Measurements from ENCODE around the gene FAM13A. TPM values are rescaled to one million over a fixed set of nuclear protein-coding genes. Genes with fewer than 3 reads are reported as not detected.

FAM13A gene
- total RNA-seq, 1 donor from 2014 or later, result 52.2 TPM

DNA sequence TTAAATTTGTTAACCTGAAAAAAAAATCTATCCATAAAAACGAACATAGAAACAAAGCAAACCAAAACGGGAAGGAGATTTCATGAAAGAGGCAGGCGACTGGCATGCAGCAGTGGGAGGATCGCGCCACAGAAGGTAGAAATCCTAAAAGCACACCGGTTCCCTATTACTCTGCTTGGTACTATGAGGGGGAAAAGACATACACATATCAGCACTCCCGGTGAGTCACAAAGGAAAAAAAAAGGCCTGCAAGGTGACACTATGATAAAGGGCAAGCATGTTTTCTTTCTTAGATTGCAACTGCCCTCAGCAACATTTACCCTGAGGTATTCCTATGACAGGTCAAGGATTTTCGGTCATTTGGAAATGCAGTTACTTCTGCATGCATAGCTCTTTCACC lies 298.7 kb downstream of the FAM13A start:
- no peak for FAIRE-seq
- no peak for DNase-seq (ENCODE audit: low spot score in 2 of 2)

DNA sequence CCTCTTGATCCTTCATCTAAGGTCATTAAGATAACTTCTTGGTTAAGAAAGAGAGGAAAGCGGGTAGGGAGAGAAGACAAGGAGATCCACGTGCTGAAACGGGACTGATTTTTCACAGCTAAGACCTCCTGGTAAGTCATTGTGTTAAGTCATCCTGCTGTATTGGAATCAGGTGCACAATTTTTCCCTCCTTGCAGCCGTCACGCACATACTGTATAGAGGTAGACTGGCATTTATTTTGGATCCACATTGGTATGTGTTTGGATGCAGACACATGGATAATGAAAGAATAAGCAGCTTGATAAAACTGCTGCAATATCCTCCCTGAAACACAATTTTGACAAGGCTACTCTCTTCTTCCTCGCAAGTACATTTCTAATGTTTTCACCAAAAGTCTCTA lies 299.2 kb downstream of the FAM13A start:
- DNase-seq (ENCODE audit: low spot score in 2 of 2), result no peak
- no peak for FAIRE-seq

DNA sequence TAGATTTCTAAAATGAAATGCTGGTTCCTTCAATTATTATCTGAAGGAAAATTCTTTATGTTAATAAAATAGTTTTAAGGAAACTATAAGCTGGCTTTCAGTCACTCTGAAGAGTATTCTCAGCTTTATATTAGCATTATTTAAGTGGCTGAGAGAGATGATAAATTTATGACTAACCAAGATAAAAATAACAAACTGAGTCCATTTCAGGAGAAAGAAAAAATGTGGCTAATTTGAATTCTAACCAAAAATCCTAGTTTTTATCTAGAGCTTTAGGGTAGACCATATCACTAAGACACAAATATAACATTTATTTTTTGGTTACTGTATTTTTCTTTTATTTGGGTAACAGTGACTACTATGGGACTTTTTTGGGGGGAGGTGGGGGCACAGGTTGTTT lies 299.9 kb downstream of the FAM13A start:
- no peak for FAIRE-seq

DNA sequence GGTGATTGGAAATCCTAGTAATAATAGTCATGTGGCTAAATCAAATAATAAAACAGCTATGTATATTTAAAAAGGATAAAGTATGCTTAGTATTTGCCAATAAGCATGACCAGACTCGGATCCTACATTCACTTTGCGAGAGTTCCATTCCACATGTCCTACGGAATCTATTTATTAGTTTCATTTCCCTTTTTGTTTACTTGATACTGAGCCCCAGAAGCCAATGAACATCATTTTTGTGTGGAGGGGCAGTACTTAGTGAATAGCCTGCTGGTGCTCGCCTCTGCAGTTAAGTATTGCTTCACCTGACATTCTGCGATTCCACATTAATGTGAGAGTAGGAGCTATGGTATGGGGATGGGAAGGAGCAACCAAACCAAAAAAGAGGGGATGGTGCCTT lies 300.8 kb downstream of the FAM13A start:
- FAIRE-seq (no peak), DNase-seq (ENCODE audit: low spot score in 2 of 2) (no peak)

More for the DNA sequence above, 299.9 kb downstream of the FAM13A start:
- DNase-seq (ENCODE audit: low spot score in 2 of 2), result no peak

DNA sequence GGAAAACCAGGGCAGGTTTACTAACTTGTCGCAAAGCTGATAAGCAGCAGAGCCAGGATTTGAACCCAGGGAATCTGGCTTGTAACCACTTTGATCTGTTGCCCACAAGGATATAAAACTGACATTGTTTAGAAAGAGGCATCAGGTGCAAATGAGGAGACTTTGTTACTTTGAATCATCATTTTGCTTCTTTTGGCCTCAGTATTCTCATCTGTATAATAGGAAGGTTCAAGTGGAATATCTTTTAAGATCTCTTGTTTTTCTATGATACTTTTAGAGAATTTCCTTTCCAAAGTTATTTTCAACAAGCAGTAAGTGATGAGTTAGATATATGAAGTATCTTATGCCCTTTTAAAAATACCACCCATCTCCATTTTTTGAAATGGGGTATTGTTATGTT lies 301.5 kb downstream of the FAM13A start:
- DNase-seq (ENCODE audit: low spot score in 2 of 2) (no peak), FAIRE-seq (no peak)

DNA sequence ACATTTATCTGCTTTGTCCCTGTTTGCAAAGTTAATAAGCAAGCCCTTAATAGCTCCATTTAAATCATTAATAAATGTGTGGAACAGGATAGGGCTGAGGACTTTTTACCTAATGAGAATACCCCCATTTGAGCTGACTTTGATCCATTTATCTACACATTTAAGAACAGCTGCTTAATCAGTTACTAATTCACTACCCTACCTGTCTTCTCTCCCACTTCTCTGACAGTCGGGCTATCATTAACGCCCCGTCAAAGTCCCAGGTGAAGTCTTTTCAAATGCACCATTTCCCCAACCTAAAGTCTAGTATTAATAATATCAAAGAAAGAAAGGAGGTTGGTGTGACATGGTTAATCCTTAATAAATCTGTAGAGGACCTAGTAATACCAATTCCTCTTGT lies 302.2 kb downstream of the FAM13A start:
- FAIRE-seq (no peak), DNase-seq (ENCODE audit: low spot score in 2 of 2) (no peak)

DNA sequence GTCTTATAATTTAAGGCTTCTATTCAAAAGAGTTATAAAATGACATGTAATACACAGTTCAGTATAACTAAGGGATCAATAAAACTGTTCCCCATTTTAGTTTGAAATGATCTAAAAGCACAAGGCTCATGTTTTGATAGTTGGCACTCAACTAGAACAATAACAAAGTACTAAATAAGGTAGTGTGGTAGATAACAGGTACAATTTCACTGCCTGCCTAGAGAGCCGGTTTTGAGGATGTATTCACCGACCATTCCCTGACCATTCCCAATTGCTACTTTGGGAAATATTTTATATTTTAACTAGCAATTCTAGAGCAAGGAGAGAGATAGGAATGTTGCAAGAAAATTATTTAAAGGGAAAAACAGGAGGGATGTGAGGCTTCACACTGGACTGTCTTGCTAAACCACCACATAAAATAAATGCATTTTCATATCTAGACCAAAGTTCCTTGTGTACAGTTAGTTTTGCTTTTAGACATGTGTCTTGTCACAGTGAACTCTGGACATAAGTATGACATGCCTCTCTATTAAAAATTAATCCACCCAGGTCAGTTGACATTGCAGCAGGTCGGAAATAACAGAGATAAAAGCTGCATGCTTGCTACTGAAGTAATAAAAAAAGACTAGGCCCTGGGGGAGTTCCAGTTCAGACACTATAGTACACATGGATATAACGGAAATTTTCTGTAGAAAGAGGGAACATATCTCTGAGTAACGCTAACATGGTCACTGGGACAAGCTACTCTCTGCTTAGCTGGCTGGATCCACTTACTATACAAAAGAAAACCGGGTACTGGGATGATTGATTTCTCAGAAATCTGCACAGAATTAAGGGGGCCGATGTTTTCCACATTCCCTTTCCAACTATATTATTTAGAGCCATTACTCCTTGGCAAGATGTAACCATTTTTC lies 303.1 kb downstream of the FAM13A start:
- FAIRE-seq (no peak), DNase-seq (ENCODE audit: low spot score in 2 of 2) (no peak)

DNA sequence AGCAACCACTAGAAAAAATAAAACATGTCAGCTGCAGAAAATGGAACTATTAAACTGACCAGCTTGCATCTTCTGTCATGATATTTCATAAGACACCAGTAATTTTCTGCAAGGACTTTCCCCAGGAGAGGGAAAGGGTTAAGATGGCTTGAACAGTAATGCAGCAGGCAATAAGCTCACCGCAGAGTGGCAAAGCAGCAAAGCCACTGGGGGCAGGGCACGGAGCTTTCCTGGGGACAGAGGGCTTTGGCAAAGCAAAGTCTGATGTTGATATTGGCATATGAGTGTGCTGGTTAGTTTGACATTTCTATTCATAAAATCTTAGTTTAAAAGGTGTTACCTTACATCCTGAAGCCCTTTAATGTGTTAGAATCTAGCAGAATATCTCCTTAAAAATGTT lies 304.2 kb downstream of the FAM13A start:
- DNase-seq (ENCODE audit: low spot score in 2 of 2), result no peak
- no peak for FAIRE-seq

DNA sequence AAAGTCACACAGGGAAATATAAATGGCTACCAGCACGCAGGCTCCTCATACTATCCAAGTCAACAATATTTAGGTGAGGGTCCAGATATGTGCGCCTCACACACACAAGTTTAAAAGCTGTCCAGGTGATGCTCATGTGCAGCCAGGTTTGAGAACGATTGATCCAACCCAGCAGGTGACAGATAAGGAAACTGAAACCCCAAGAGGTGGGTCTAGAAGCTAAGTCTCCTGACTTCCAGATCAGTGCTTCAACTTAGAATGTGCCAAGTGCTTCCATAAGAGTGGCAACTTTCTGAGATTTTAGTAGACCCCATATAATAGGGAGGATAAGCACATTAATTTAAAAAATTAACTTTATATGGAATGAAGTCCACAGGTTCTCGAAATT lies 304.9 kb downstream of the FAM13A start:
- FAIRE-seq (no peak), DNase-seq (ENCODE audit: low spot score in 2 of 2) (no peak)

DNA sequence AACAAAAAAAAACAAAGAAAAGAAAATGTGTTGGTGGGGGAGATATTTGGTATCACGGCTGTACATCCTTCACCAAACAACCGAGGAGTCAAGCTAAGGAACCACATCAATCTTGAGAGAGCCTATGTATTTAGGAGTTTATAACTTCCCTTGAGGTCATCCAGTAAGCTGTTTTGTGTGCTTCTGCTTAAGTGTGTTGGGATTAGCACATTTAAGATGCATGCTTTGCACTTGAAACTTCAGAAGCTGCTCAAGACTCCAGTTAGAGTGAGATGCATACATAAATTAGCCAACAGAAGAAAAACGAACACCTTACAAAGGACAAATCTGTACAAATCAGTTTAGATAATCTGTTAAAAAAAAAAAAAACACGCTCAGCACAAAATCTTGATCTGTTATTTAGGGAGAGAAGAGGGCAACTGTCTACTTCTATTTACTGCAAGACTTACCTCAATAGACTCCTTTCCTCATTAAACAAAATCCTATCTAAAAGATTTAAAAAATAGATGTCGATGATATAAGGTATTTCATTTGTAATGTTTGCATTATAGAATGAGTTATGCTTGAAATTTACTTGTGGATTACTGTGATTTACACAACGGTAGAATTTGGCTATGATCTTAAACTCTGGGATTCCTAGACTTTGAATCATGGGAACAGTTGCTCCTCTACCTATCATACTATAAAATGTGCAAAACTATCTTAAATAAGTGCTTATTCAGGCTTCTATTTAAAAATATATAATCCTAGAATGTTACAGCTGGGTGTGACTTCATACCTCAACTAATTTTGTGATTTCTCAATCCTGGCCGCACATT lies 305.5 kb downstream of the FAM13A start:
- DNase-seq (ENCODE audit: low spot score in 2 of 2), result no peak
- FAIRE-seq, result no peak

DNA sequence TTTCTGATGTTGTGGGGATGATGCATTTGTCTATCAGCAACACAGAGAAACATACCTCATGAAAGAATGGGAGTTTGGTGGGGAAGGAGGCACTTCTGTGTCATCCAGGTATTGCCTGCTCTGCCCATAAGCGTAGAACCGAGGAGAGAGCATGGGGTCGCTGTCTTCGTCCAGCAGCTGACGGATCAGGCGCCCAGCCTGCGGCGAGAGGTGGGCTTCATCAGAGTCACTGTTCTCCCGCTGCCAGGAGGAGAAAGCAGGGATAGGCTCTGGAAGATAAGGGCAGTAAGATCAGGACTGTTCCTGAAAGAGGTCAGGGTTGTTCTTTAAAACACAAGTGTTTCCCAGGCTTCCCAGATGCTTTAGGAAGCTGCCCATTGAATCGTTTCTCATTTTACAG lies 306.6 kb downstream of the FAM13A start:
- DNase-seq (ENCODE audit: low spot score in 2 of 2) (no peak), FAIRE-seq (no peak)

DNA sequence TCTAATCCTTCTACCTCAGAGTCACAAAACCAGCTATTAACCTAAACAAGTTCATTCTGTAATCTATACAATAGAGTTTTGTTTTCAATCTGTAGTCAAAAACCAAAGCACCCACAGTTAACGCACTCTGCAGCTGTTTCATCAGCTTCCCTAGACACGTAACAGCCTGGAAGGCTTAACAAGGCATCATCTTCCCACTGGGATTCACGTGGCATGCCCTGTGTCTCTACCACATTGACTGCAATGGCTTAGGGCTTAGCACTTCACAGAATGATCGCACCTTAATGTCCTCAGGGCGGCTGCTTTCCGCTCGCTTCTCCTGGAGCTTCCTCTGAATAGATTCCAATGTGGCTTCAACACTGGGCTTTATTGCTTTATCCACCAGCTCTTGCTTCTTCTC lies 309.6 kb downstream of the FAM13A start:
- FAIRE-seq (no peak), DNase-seq (ENCODE audit: low spot score in 2 of 2) (no peak)

DNA sequence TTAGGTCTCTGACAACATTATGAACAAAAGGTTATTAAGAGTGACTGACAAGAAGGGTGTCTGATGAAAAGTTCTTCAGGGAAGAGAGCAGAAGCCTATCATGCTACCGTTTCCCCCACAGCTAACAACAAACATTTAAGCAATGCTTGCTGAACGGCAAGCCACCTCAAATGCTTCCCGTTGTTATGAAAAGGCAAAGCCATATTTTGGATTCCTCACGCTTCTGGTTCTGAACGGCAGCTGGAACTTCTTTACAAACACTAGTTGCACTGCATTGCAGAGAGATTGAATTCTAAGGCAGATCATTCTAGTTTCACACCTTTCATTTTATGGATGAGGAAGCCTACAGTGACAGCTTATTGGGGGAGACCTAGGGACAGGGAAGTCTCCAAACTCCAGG lies 310.8 kb downstream of the FAM13A start:
- no peak for DNase-seq (ENCODE audit: low spot score in 2 of 2)
- FAIRE-seq, result no peak

DNA sequence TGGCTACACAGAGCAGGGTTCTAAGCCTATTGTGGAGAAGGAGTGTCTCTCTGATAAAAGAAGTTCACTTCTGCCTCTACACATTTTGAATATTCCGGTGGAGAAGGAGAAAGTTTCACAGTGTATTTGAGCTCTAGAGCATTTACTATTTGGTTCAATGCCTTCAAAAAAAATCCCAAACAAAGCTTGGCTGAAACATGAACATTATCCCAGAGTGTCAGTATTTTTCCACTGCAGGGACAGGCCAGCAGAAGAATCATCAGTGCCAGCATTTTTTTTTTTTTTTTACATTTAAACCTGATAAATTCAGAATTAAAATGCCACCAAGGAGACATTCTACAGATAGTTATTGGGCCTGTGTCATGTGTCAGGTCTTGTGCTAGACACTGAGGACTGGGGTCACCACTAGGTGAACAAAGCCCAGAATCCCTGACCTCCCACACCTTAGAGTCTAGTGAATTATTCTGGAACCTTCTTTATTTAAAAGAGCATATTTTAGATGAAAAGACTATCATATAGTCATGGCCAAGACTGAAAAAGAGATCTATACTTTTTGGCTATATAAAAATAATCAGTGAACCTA lies 311.3 kb downstream of the FAM13A start:
- FAIRE-seq (no peak), DNase-seq (ENCODE audit: low spot score in 2 of 2) (no peak)

DNA sequence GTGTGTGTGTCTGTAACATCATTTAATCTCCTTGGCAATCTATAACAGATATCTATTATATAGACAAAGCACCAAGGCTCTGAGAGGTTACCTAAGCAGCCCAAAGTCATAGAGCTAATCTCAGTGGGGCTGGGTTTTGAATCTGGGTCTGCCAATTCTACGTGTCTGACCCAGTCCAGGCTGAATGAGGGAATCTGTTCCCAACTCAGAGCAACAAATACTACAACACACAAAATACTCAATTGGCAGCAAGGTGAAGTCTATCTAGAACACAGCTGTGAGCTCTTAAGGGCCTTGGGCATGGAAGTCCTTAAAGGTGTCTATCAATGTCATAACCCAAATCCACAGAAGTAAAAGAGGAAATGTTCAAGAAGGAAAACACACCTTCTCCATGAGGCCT lies 311.8 kb downstream of the FAM13A start:
- no peak for FAIRE-seq
- DNase-seq (ENCODE audit: low spot score in 2 of 2), result no peak

DNA sequence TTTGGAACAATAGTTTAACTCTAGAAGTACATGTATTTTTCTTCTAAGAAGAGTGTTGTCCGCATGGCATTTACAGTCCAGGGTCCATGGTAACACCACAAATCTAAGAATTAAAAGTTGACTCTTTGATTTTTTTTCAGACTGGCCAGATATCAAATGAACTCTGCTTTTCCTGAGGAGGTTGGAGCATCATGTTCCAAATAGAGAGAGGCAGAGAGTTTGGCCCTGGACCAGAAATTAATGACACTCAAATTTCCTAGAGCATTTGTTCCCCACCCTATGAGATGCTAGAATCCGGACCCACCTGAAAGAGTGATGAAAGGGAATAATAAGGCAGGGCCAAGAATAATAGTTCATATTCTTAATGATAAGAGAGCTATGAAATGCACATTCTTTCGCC lies 312.4 kb downstream of the FAM13A start:
- no peak for DNase-seq (ENCODE audit: low spot score in 2 of 2)
- no peak for FAIRE-seq

DNA sequence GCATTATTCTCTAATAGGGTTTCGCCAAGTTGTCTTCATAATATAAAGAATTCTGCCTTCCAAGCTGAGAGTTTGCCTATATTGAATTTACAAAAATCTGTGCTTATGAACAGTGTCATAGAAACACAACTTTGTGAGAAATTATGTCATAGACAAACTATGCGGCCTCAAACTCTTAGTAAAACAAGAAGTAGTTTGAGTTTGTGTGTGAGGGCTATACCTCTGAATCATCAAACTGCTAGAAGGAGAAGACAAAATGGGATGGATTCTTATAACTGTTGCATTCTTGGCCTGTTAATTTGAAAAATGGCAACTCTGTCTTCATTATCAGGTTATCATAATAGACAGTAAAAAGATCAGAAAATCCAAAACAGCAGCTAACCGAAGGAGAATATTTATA lies 313.3 kb downstream of the FAM13A start:
- DNase-seq (ENCODE audit: low spot score in 2 of 2) (no peak), FAIRE-seq (no peak)

DNA sequence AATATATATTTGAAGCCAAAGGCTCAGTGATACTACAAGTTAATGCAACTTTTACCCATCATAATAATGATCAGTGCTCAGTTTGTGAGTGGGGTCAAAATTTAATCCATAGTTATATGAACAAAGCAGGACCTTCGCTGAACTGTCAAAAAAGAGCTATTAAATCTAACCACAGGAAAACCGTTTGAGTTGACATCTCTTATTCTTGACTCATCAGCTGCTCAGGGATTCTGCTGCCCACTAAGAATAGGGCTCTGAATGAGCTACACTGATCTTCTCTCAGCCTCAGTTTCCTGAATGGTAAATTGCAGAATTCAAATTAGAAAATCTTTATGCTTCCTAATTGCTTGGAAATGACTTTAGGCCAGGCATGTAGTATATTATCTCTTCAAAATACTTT lies 314.4 kb downstream of the FAM13A start:
- DNase-seq (ENCODE audit: low spot score in 2 of 2) (no peak), FAIRE-seq (no peak)

DNA sequence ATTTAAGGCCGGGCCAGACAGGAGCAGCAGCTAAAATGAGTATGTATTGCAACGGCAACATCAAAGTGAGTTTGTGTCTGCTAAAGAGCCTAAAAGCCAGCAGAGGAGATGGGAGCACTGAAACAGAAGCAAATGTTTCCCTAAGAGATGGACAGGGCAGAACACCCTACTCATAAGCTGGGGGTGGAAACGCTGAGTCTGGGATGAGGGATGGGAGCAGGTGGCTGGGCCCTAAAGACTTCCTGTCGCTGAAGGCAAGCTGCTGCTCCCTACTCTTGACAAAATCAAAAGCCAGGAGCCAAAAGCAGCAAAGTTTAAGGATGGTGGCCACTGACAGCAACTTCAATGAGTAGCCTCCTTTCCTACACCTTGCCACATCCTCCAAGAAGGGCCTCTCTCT lies 318.8 kb downstream of the FAM13A start:
- no peak for FAIRE-seq

DNA sequence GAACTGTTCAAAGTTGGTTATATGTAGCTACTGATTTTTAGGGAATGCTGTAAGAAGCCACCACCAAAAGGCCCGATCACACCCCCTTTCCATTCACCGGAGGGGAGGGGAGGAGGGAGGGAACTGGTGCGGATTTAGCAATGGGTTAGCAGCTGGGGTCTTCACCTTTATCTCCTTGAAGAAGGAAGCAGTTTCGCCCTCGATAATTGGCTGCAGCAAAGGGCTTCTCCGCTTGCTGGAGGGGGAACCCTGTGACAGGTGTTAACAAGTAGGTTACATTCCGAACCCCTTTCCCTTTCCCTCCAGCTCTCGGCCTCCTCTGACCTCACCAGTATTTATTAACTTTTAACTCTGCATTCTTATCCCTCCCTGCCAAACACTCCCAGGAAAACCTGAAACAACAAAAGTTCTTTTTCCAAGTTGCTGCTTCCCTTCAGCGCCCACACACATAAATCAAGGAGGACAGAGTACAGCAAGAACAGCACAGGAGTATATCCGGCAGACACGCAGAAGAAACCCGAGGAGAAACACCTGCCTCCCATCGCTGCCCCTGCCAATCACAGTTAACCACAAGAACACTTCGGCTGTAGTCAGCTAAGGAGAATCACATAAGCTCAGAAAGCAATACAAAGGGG lies 319.6 kb downstream of the FAM13A start:
- DNase-seq (ENCODE audit: low spot score in 2 of 2), result no peak
- no peak for FAIRE-seq

More for the DNA sequence above, 318.8 kb downstream of the FAM13A start:
- DNase-seq (ENCODE audit: low spot score in 2 of 2), result no peak

DNA sequence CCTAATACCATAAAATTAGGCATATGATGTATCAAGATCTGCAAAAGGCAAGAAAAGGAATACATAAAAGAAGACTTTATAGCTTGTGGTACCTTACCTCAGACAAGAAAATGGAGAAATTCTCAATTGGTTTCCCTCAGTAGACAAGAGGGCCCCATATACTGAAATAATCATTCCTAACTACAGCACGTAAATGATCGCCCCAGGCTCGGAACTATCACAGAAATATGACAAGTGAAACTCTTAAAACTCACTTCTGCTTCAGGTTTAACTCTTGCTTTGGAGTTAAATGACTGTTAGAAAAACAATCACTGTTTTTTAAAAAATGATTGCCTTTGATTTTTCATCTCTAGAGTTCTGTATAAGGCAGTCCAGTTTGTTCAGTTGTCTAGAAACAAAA lies 320.7 kb downstream of the FAM13A start:
- FAIRE-seq (no peak), DNase-seq (ENCODE audit: low spot score in 2 of 2) (no peak)
